HEK293 (cell line): ENCODE results near the gene MRPL28.
A peak's percentile ranks its signal among the peaks of the same experiment; 100 is the strongest.

ENCODE experiments used
- CTCF ChIA-PET: fragments of 350-600 bp; formaldehyde crosslinking; extraction: SDS; loops from one replicate; lab custom pipeline; 2021; ENCODE audit warnings: antibody characterized with exemption; lab: Yijun Ruan, JAX
- POLR2A ChIA-PET: fragments of 300-600 bp; formaldehyde crosslinking; extraction: SDS; loops from one replicate; lab custom pipeline; 2020; ENCODE audit warnings: antibody characterized with exemption, inconsistent platforms; lab: Yijun Ruan, JAX
- H3K27ac ChIP-seq: fragments of 200-500 bp; sonication (Bioruptor generic); 2 replicates; pipeline ENCODE4 v1.5.1; 2014; ENCODE audit warnings: low read depth, low read length, control low read depth, inconsistent platforms; ENCODE audit errors: extremely low read depth
- H3K36me3 ChIP-seq, 2 experiments: fragments of 200-500 bp in 1 of 2; sonication (Bioruptor generic) in 1 of 2; 1 replicate in 1 of 2; 2 replicates in 1 of 2; pipeline ENCODE4 v1.5.1; 2014 to 2017; ENCODE audit warnings: inconsistent platforms in 2 of 2, low read length in 2 of 2; ENCODE audit not compliant: control insufficient read depth in 2 of 2, insufficient read depth in 1 of 2
- H3K4me1 ChIP-seq: fragments of 200-500 bp; sonication (Bioruptor generic); 2 replicates; pipeline ENCODE4 v1.5.1; 2014; ENCODE audit warnings: mild to moderate bottlenecking, low read length, inconsistent platforms; ENCODE audit not compliant: control insufficient read depth, insufficient read depth
- H3K4me3 ChIP-seq: 2 replicates; pipeline ENCODE4 v1.5.1; 2011; ENCODE audit warnings: low read depth, mild to moderate bottlenecking, control low read depth, low read length, moderate library complexity
- H3K9me3 ChIP-seq: fragments of 200-500 bp; sonication (Bioruptor generic); 2 replicates; pipeline ENCODE4 v1.5.1; 2014; ENCODE audit warnings: low read depth, low read length, inconsistent platforms; ENCODE audit not compliant: control insufficient read depth, insufficient read depth
- EGR2 ChIP-seq: fragments of 450-650 bp; formaldehyde crosslinking; IDR thresholded peaks from 2 replicates; pipeline ENCODE4 v1.5.1; 2016; ENCODE audit warnings: low read depth, missing biosample characterization, missing genetic modification characterization
- GLI4 ChIP-seq: fragments of 450-650 bp; formaldehyde crosslinking; IDR thresholded peaks from 2 replicates; pipeline ENCODE4 v1.5.1; 2016; ENCODE audit warnings: missing biosample characterization, missing genetic modification characterization
- KLF16 ChIP-seq: fragments of 450-650 bp; formaldehyde crosslinking; IDR thresholded peaks from 2 replicates; pipeline ENCODE4 v1.5.1; 2017; ENCODE audit warnings: missing biosample characterization, missing genetic modification characterization
- KLF7 ChIP-seq: fragments of 450-650 bp; formaldehyde crosslinking; IDR thresholded peaks from 2 replicates; pipeline ENCODE4 v1.5.1; 2016; ENCODE audit warnings: missing biosample characterization, missing genetic modification characterization, borderline replicate concordance
- PRDM10 ChIP-seq: fragments of 450-650 bp; formaldehyde crosslinking; IDR thresholded peaks from 2 replicates; pipeline ENCODE4 v1.5.1; 2016; ENCODE audit warnings: missing biosample characterization, missing genetic modification characterization
- PRDM6 ChIP-seq: fragments of 450-650 bp; formaldehyde crosslinking; IDR thresholded peaks from 2 replicates; pipeline ENCODE4 v1.5.1; 2017; ENCODE audit warnings: missing biosample characterization, missing genetic modification characterization
- RBAK ChIP-seq: fragments of 450-650 bp; formaldehyde crosslinking; IDR thresholded peaks from 2 replicates; pipeline ENCODE4 v1.5.1; 2016; ENCODE audit warnings: missing biosample characterization, missing genetic modification characterization
- SALL2 ChIP-seq: fragments of 450-650 bp; formaldehyde crosslinking; IDR thresholded peaks from 2 replicates; pipeline ENCODE4 v1.5.0; 2017; ENCODE audit warnings: missing biosample characterization, mild to moderate bottlenecking, missing genetic modification characterization, borderline replicate concordance
- ZBTB20 ChIP-seq: fragments of 450-650 bp; formaldehyde crosslinking; IDR thresholded peaks from 2 replicates; pipeline ENCODE4 v1.5.1; 2016; ENCODE audit warnings: missing biosample characterization, missing genetic modification characterization
- ZBTB8A ChIP-seq: fragments of 450-650 bp; formaldehyde crosslinking; IDR thresholded peaks from 2 replicates; pipeline ENCODE4 v1.5.1; 2016; ENCODE audit warnings: missing biosample characterization, missing genetic modification characterization
- ZEB2 ChIP-seq: fragments of 450-650 bp; formaldehyde crosslinking; IDR thresholded peaks from 2 replicates; pipeline ENCODE4 v1.5.1; 2016; ENCODE audit warnings: missing biosample characterization, missing genetic modification characterization
- ZFP3 ChIP-seq: fragments of 450-650 bp; formaldehyde crosslinking; IDR thresholded peaks from 2 replicates; pipeline ENCODE4 v1.5.1; 2016; ENCODE audit warnings: low read depth, missing biosample characterization, missing genetic modification characterization
- ZNF121 ChIP-seq: fragments of 450-650 bp; formaldehyde crosslinking; IDR thresholded peaks from 2 replicates; pipeline ENCODE4 v1.5.1; 2016; ENCODE audit warnings: missing biosample characterization, missing genetic modification characterization
- ZNF146 ChIP-seq: fragments of 450-650 bp; formaldehyde crosslinking; IDR thresholded peaks from 2 replicates; pipeline ENCODE4 v1.5.1; 2016; ENCODE audit warnings: missing biosample characterization, missing genetic modification characterization
- ZNF155 ChIP-seq: fragments of 450-650 bp; formaldehyde crosslinking; IDR thresholded peaks from 2 replicates; pipeline ENCODE4 v1.5.1; 2016; ENCODE audit warnings: missing biosample characterization, missing genetic modification characterization
- ZNF211 ChIP-seq: fragments of 450-650 bp; formaldehyde crosslinking; IDR thresholded peaks from 2 replicates; pipeline ENCODE4 v1.5.1; 2016; ENCODE audit warnings: low read depth, missing biosample characterization, missing genetic modification characterization
- ZNF223 ChIP-seq: fragments of 450-650 bp; formaldehyde crosslinking; IDR thresholded peaks from 2 replicates; pipeline ENCODE4 v1.5.1; 2016; ENCODE audit warnings: missing biosample characterization, missing genetic modification characterization
- ZNF354C ChIP-seq: fragments of 450-650 bp; formaldehyde crosslinking; IDR thresholded peaks from 2 replicates; pipeline ENCODE4 v1.5.1; 2016; ENCODE audit warnings: missing biosample characterization, missing genetic modification characterization, low read depth, borderline replicate concordance
- ZNF362 ChIP-seq: fragments of 450-650 bp; formaldehyde crosslinking; IDR thresholded peaks from 2 replicates; pipeline ENCODE4 v1.5.1; 2016; ENCODE audit warnings: missing biosample characterization, missing genetic modification characterization
- ZNF404 ChIP-seq: fragments of 450-650 bp; formaldehyde crosslinking; IDR thresholded peaks from 2 replicates; pipeline ENCODE4 v1.5.1; 2017; ENCODE audit warnings: missing biosample characterization, missing genetic modification characterization
- ZNF423 ChIP-seq: fragments of 450-650 bp; formaldehyde crosslinking; IDR thresholded peaks from 2 replicates; pipeline ENCODE4 v1.5.1; 2016; ENCODE audit warnings: missing biosample characterization, missing genetic modification characterization
- ZNF530 ChIP-seq: fragments of 450-650 bp; formaldehyde crosslinking; IDR thresholded peaks from 2 replicates; pipeline ENCODE4 v1.5.1; 2016; ENCODE audit warnings: low read depth, missing biosample characterization, missing genetic modification characterization
- ZNF544 ChIP-seq: fragments of 450-650 bp; formaldehyde crosslinking; IDR thresholded peaks from 2 replicates; pipeline ENCODE4 v1.5.0; 2017; ENCODE audit warnings: missing biosample characterization, missing genetic modification characterization
- ZNF561 ChIP-seq: fragments of 450-650 bp; IDR thresholded peaks from 2 replicates; pipeline ENCODE4 v1.5.1; 2018; ENCODE audit warnings: missing biosample characterization, missing genetic modification characterization, borderline replicate concordance
- ZNF596 ChIP-seq: fragments of 450-650 bp; IDR thresholded peaks from 2 replicates; pipeline ENCODE4 v1.5.0; 2018; ENCODE audit warnings: missing biosample characterization, mild to moderate bottlenecking, missing genetic modification characterization, moderate library complexity
- ZNF776 ChIP-seq: fragments of 450-650 bp; formaldehyde crosslinking; IDR thresholded peaks from 2 replicates; pipeline ENCODE4 v1.5.0; 2017; ENCODE audit warnings: missing biosample characterization, missing genetic modification characterization, borderline replicate concordance
- ZNF777 ChIP-seq: fragments of 450-650 bp; formaldehyde crosslinking; IDR thresholded peaks from 2 replicates; pipeline ENCODE4 v1.5.1; 2017; ENCODE audit warnings: missing biosample characterization, missing genetic modification characterization, borderline replicate concordance
- ZNF792 ChIP-seq: fragments of 450-650 bp; formaldehyde crosslinking; IDR thresholded peaks from 2 replicates; pipeline ENCODE4 v1.5.1; 2016; ENCODE audit warnings: missing biosample characterization, missing genetic modification characterization
- ZNF837 ChIP-seq: fragments of 450-650 bp; formaldehyde crosslinking; IDR thresholded peaks from 2 replicates; pipeline ENCODE4 v1.5.1; 2016; ENCODE audit warnings: missing biosample characterization, missing genetic modification characterization
- ZSCAN23 ChIP-seq: fragments of 450-650 bp; formaldehyde crosslinking; IDR thresholded peaks from 2 replicates; pipeline ENCODE4 v1.5.1; 2016; ENCODE audit warnings: missing biosample characterization, missing genetic modification characterization
- ZSCAN30 ChIP-seq: fragments of 450-650 bp; IDR thresholded peaks from 2 replicates; pipeline ENCODE4 v1.5.1; 2018; ENCODE audit warnings: missing biosample characterization, mild to moderate bottlenecking, missing genetic modification characterization, moderate library complexity
- TF ChIP-seq, protein P1 (sequence below): fragments of 450-650 bp; formaldehyde crosslinking; IDR thresholded peaks from 2 replicates; pipeline ENCODE4 v1.5.1; 2016; ENCODE audit warnings: missing biosample characterization, missing genetic modification characterization

MRPL28 gene

GRCh38 chr16:370443-370842 is at the start of gene MRPL28:
Gene MRPL28 (minus strand): TSS chr16:370538. CDS start chr16:370218, 320 bp downstream.
- ChIA-PET CTCF (interaction anchor here (0.6 to 0.9 kb wide), 4 partner anchors 8 to 342 kb away, joined by 3 to 4 read pairs (median 4); no protein-coding TSS in a partner anchor), POLR2A (interaction anchor here (0.7 to 1.5 kb wide), 7 partner anchors 9 to 1826 kb away, joined by 3 to 10 read pairs (median 4); partner anchors contain the start of genes AXIN1, DECR2, PGAP6 and POLR3K)
- peaks cover 6 to 77% of the 10 kb centered on the region in 2 experiments; a peak in 2 of 3 replicates for H3K36me3 ChIP-seq
- TF ChIP-seq ZNF362 (tag by site-specific recombination) (no peak), ZNF223 (tag by site-specific recombination) (no peak), ZNF777 (no peak), ZNF121 (tag by site-specific recombination) (no peak), ZSCAN30 (no peak), ZBTB20 (peak; percentile 98), ZNF354C (tag by site-specific recombination) (no peak), ZNF792 (tag by site-specific recombination) (no peak), RBAK (tag by site-specific recombination) (no peak), ZNF404 (tag by site-specific recombination) (no peak), GLI4 (tag by site-specific recombination) (no peak), ZFP3 (no peak), ZNF155 (tag by site-specific recombination) (no peak), ZNF776 (tag by site-specific recombination) (no peak), ZSCAN23 (no peak), ZNF561 (tag by site-specific recombination) (no peak), PRDM10 (peak; percentile 48), ZEB2 (tag by site-specific recombination) (peak; percentile 89), ZNF211 (tag by site-specific recombination) (no peak), ZNF530 (tag by site-specific recombination) (no peak), PRDM6 (tag by site-specific recombination) (no peak), ZNF146 (tag by site-specific recombination) (no peak), ZNF544 (tag by site-specific recombination) (no peak), EGR2 (tag by site-specific recombination) (peak; percentile 40; the same call in 1 of the 2 replicates), ZNF596 (tag by site-specific recombination) (no peak), ZBTB8A (tag by site-specific recombination) (peak; percentile 60), KLF16 (tag by site-specific recombination) (peak; percentile 78), ZNF837 (tag by site-specific recombination) (no peak), SALL2 (tag by site-specific recombination) (no peak), ZNF423 (tag by site-specific recombination) (no peak), KLF7 (tag by site-specific recombination) (0 out of 2 replicates have a peak, but pooled peaks have one; percentile 39)
- TF ChIP-seq, protein P1, sequence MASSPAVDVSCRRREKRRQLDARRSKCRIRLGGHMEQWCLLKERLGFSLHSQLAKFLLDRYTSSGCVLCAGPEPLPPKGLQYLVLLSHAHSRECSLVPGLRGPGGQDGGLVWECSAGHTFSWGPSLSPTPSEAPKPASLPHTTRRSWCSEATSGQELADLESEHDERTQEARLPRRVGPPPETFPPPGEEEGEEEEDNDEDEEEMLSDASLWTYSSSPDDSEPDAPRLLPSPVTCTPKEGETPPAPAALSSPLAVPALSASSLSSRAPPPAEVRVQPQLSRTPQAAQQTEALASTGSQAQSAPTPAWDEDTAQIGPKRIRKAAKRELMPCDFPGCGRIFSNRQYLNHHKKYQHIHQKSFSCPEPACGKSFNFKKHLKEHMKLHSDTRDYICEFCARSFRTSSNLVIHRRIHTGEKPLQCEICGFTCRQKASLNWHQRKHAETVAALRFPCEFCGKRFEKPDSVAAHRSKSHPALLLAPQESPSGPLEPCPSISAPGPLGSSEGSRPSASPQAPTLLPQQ (tag by site-specific recombination) = peak; percentile 91

More at GRCh38 chr16:370443-370842, at the start of gene MRPL28:
- Histone ChIP-seq H3K9me3 (no peaks in the 10 kb centered on the region), H3K4me1 (peaks cover 3% of the 10 kb centered on the region), H3K4me3 (peak within 1 kb of the TSS; percentile 47), H3K27ac (peak within 1 kb of the TSS; percentile 64; the same call in 1 of the 2 replicates)
